ENCODE results near the gene GRM8.

GRM8 gene

DNA sequence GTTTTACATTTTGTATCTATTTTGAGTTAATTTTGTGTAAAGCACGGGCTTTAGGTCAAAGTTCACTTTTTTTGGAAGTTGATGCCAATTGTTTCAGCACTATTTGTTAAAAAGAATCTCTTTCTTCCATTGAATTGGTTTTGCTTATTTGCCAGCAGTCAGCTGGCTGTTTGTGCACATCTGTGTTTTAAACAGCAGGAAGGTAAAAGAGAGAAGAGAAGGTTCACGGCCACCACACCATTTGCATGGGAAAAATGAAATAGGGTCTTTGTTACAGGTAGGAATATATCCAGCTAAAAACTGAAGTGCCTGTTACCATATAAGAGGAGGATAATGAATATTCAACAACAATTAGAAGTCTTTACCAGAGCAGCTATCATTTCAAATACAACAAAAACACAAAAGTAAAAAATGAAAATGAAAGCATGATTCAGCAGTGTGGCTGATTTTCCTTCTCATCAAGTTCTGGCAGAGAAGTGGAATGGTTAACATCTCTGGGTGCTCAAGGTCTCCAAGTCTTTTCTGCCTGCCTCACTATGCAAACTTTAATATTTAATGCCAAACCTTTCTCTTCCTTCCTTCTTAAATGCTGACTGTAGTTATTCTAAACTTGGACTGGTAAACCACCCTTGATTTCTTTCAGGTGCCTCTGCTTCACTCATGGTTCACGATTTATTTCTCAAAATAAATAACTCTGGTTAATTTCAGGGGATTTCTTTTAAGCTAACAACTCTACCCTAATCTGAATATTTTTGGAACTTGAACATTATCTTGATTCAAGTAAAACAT, 841.5 kb downstream of the GRM8 start:
- no peak for DNase-seq

- DNase-seq, result no peak
Observed at GRCh38 chr7:126403040-126403439, 849.7 kb downstream of the GRM8 start.

GRCh38 chr7:126401918-126402317, 850.8 kb downstream of the GRM8 start:
- no peak for DNase-seq

GRCh38 chr7:126398851-126399529, 853.8 kb downstream of the GRM8 start:
- DNase-seq, result no peak

GRCh38 chr7:126398285-126398684, 854.5 kb downstream of the GRM8 start:
- DNase-seq, result no peak

- DNase-seq, result no peak
Observed at GRCh38 chr7:126394406-126394805, 858.3 kb downstream of the GRM8 start.

Data from cortex of kidney (tissue), 1 donor.